GM12801 (cell line): Measurements from ENCODE around the gene LIMS2.

Experiments
- TF ChIP-seq, protein P1 (sequence below): IDR thresholded peaks from one replicate; pipeline ENCODE4 v1.5.1; 2011; ENCODE audit warnings: control low read depth; ENCODE audit not compliant: insufficient read length; ENCODE audit errors: extremely low read depth

The LIMS2 gene

GRCh38 chr2:127641133-127641532 lies 34.2 kb downstream of the LIMS2 start:
- TF ChIP-seq, protein P1, sequence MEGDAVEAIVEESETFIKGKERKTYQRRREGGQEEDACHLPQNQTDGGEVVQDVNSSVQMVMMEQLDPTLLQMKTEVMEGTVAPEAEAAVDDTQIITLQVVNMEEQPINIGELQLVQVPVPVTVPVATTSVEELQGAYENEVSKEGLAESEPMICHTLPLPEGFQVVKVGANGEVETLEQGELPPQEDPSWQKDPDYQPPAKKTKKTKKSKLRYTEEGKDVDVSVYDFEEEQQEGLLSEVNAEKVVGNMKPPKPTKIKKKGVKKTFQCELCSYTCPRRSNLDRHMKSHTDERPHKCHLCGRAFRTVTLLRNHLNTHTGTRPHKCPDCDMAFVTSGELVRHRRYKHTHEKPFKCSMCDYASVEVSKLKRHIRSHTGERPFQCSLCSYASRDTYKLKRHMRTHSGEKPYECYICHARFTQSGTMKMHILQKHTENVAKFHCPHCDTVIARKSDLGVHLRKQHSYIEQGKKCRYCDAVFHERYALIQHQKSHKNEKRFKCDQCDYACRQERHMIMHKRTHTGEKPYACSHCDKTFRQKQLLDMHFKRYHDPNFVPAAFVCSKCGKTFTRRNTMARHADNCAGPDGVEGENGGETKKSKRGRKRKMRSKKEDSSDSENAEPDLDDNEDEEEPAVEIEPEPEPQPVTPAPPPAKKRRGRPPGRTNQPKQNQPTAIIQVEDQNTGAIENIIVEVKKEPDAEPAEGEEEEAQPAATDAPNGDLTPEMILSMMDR: no peak

GRCh38 chr2:127640082-127641072 lies 35.0 kb downstream of the LIMS2 start:
- TF ChIP-seq, protein P1: no peak

- TF ChIP-seq, protein P1: no peak
Observed at GRCh38 chr2:127639111-127639474, 36.2 kb downstream of the LIMS2 start.

DNA sequence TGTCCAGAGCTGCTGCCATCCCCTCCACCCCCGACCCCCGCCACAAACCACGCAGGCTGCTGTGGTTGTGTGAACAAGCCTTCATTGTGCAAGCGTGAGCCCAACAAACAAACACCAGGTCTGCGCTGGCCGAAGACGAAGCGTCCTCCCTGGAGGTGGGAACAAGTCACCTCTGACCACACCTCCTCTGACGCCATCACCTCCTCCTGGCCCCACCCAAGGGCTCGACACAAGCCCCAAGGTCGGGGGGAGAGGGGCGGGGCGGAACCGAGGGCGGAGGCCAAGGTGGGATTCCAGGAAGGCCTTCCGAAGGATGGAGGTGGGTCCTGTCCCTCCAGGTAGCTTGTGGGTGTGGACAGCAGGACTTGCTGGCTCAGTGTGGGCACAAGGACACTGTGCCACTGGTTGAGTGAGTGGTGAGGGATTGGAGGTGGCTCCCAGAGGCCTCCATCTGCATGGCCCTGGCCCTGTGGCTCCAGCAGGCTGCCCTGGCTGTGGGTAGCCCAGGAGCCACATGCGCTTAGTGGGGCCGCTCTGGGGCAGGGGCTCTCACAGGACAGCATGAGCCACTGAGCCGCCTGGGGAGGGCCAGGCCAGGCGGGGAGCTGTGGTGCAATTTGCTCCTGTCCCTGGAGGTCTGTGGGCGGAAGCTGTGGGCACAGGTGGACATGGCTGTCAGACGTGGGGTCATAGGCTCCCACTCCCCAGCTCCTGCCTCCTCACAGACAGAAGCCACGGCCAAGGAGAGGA lies 36.8 kb downstream of the LIMS2 start:
- TF ChIP-seq, protein P1: no peak

GRCh38 chr2:127637725-127638252 lies 37.5 kb downstream of the LIMS2 start:
- TF ChIP-seq, protein P1: no peak

DNA sequence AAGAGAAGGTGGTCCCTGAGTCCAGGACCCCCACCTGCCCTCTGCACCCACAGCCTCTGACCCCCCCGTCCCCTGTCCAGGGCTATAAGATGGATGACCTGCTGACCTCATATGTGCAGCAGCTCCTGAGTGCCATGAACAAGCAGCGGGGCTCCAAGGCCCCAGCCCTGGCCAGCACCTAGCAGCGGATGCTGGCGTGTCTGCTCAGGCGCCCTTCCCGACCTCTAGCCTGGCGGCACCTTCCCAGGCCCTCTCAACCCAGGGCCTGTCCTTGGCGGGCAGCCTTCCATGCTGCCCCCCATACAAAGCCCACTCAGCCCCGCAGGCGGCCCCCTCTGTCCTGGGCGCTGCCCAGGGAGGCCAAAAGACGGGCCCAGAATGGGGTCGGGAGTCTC lies 38.1 kb downstream of the LIMS2 start:
- TF ChIP-seq, protein P1: no peak
